ENCODE measurements around the gene SLC38A7.

The SLC38A7 gene

GRCh38 chr16:58727796-58728568 is 43.4 kb upstream of the SLC38A7 start:
- in situ Hi-C loops (cut with MboI; ENCODE audit: low pct_unique_long_range_greater_than_20kb, low sequenced_read_pairs, unreplicated experiment): no loop called here
- no peak for DNase-seq (ENCODE audit: low spot score)
- TF ChIP-seq CTCF (IDR thresholded peaks at IDR 0.05; ENCODE audit: extremely low read depth, insufficient read depth, missing control alignments): no peak

- no peak for DNase-seq (ENCODE audit: low spot score)
- in situ Hi-C loops (cut with MboI; ENCODE audit: low pct_unique_long_range_greater_than_20kb, low sequenced_read_pairs, unreplicated experiment): no loop called here
- TF ChIP-seq CTCF (IDR thresholded peaks at IDR 0.05; ENCODE audit: extremely low read depth, insufficient read depth, missing control alignments): no peak
Measured at GRCh38 chr16:58727028-58727781, 42.6 kb upstream of the SLC38A7 start.

- TF ChIP-seq CTCF (IDR thresholded peaks at IDR 0.05; ENCODE audit: extremely low read depth, insufficient read depth, missing control alignments): no peak
- in situ Hi-C loops (cut with MboI; ENCODE audit: low pct_unique_long_range_greater_than_20kb, low sequenced_read_pairs, unreplicated experiment): no loop called here
- no peak for DNase-seq (ENCODE audit: low spot score)
Measured at GRCh38 chr16:58723109-58723508, 38.5 kb upstream of the SLC38A7 start.

- in situ Hi-C loops (cut with MboI; ENCODE audit: low pct_unique_long_range_greater_than_20kb, low sequenced_read_pairs, unreplicated experiment): no loop called here
- no peak for DNase-seq (ENCODE audit: low spot score)
- no peak for TF ChIP-seq CTCF (IDR thresholded peaks at IDR 0.05; ENCODE audit: extremely low read depth, insufficient read depth, missing control alignments)
Measured at GRCh38 chr16:58717994-58718393, 33.4 kb upstream of the SLC38A7 start.

- TF ChIP-seq CTCF (IDR thresholded peaks at IDR 0.05; ENCODE audit: extremely low read depth, insufficient read depth, missing control alignments): no peak
Measured at GRCh38 chr16:58716468-58716867, 31.9 kb upstream of the SLC38A7 start.

GRCh38 chr16:58713742-58714141 is 29.2 kb upstream of the SLC38A7 start:
- in situ Hi-C loops (cut with MboI; ENCODE audit: low pct_unique_long_range_greater_than_20kb, low sequenced_read_pairs, unreplicated experiment): no loop called here
- TF ChIP-seq CTCF (IDR thresholded peaks at IDR 0.05; ENCODE audit: extremely low read depth, insufficient read depth, missing control alignments): no peak

More at GRCh38 chr16:58716468-58716867, 31.9 kb upstream of the SLC38A7 start:
- in situ Hi-C loops (cut with MboI; ENCODE audit: low pct_unique_long_range_greater_than_20kb, low sequenced_read_pairs, unreplicated experiment): no loop called here
- DNase-seq (ENCODE audit: low spot score): no peak

More at GRCh38 chr16:58713742-58714141, 29.2 kb upstream of the SLC38A7 start:
- DNase-seq (ENCODE audit: low spot score): no peak

All from GM13977 (cell line).